Measurements from ENCODE around the gene TMC2.

The TMC2 gene

GRCh38 chr20:2563116-2563515, 26.7 kb downstream of the TMC2 start:
- TF ChIP-seq FOXP2 (optimal IDR thresholded peaks at IDR 0.05; ENCODE audit: borderline replicate concordance, extremely low read depth, extremely low read length, insufficient read depth) (no peak), SIN3A (IDR thresholded peaks at IDR 0.05; ENCODE audit: borderline replicate concordance, insufficient read depth, low read length) (no peak), TAF1 (IDR thresholded peaks at IDR 0.05; ENCODE audit: borderline replicate concordance, insufficient read depth, low read length) (no peak), POLR2AphosphoS5 (IDR thresholded peaks at IDR 0.05; ENCODE audit: low read depth, low read length) (no peak)
- TF ChIP-seq, protein P1, sequence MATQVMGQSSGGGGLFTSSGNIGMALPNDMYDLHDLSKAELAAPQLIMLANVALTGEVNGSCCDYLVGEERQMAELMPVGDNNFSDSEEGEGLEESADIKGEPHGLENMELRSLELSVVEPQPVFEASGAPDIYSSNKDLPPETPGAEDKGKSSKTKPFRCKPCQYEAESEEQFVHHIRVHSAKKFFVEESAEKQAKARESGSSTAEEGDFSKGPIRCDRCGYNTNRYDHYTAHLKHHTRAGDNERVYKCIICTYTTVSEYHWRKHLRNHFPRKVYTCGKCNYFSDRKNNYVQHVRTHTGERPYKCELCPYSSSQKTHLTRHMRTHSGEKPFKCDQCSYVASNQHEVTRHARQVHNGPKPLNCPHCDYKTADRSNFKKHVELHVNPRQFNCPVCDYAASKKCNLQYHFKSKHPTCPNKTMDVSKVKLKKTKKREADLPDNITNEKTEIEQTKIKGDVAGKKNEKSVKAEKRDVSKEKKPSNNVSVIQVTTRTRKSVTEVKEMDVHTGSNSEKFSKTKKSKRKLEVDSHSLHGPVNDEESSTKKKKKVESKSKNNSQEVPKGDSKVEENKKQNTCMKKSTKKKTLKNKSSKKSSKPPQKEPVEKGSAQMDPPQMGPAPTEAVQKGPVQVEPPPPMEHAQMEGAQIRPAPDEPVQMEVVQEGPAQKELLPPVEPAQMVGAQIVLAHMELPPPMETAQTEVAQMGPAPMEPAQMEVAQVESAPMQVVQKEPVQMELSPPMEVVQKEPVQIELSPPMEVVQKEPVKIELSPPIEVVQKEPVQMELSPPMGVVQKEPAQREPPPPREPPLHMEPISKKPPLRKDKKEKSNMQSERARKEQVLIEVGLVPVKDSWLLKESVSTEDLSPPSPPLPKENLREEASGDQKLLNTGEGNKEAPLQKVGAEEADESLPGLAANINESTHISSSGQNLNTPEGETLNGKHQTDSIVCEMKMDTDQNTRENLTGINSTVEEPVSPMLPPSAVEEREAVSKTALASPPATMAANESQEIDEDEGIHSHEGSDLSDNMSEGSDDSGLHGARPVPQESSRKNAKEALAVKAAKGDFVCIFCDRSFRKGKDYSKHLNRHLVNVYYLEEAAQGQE (IDR thresholded peaks at IDR 0.05; ENCODE audit: insufficient read depth in 1 of 2, low read depth in 2 of 2, low read length in 2 of 2) = no peak

DNA sequence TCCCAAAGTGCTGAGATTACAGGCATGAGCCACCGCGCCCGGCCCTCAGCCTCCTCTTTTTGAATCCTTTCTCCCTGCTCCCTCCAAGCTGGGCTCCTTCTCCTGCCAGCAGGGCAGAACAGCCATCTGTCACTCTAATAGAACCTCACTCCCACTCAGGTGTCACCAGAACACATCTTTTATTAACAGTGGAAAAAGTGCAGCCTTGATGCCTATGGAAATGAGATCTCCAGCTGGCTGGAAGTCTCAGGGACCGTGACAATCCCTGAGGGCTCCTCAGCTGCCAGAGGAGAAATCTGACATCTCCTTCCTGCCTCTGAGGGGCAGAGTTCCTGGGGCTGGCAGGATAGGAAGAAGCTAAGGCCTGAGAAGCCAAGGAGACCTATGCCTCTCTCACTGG, 28.0 kb downstream of the TMC2 start:
- TF ChIP-seq FOXP2 (optimal IDR thresholded peaks at IDR 0.05; ENCODE audit: borderline replicate concordance, extremely low read depth, extremely low read length, insufficient read depth) (no peak), POLR2AphosphoS5 (IDR thresholded peaks at IDR 0.05; ENCODE audit: low read depth, low read length) (no peak), TAF1 (IDR thresholded peaks at IDR 0.05; ENCODE audit: borderline replicate concordance, insufficient read depth, low read length) (no peak), SIN3A (IDR thresholded peaks at IDR 0.05; ENCODE audit: borderline replicate concordance, insufficient read depth, low read length) (no peak)
- TF ChIP-seq, protein P1 (IDR thresholded peaks at IDR 0.05; ENCODE audit: insufficient read depth in 1 of 2, low read depth in 2 of 2, low read length in 2 of 2) = no peak

GRCh38 chr20:2575682-2576081, 39.3 kb downstream of the TMC2 start:
- no peak for TF ChIP-seq FOXP2 (optimal IDR thresholded peaks at IDR 0.05; ENCODE audit: borderline replicate concordance, extremely low read depth, extremely low read length, insufficient read depth)
- no peak for TF ChIP-seq POLR2AphosphoS5 (IDR thresholded peaks at IDR 0.05; ENCODE audit: low read depth, low read length)
- TF ChIP-seq, protein P1 (IDR thresholded peaks at IDR 0.05; ENCODE audit: insufficient read depth in 1 of 2, low read depth in 2 of 2, low read length in 2 of 2) = no peak
- no peak for TF ChIP-seq SIN3A (IDR thresholded peaks at IDR 0.05; ENCODE audit: borderline replicate concordance, insufficient read depth, low read length)
- no peak for TF ChIP-seq TAF1 (IDR thresholded peaks at IDR 0.05; ENCODE audit: borderline replicate concordance, insufficient read depth, low read length)

DNA sequence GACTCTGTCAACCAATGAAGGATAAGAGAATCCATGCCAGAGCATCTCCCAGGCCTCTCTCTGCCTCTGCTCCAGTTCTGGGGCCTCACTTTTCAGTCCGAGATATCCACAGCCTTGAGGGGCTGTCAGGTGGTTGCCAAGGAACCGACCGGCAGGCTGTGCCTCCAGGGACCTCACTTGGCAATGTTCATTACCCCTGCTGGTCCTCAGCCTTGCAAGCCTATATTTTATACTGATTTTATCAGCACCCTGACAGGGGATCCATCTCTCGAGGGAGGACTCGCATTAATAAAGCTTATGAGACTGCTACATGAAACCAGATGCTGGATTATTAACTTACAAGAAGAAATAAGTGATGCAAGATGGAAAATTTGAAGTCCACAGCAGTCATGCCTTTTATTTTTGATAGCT, 39.9 kb downstream of the TMC2 start:
- TF ChIP-seq POLR2AphosphoS5 (IDR thresholded peaks at IDR 0.05; ENCODE audit: low read depth, low read length) (no peak), SIN3A (IDR thresholded peaks at IDR 0.05; ENCODE audit: borderline replicate concordance, insufficient read depth, low read length) (no peak), TAF1 (IDR thresholded peaks at IDR 0.05; ENCODE audit: borderline replicate concordance, insufficient read depth, low read length) (no peak), FOXP2 (optimal IDR thresholded peaks at IDR 0.05; ENCODE audit: borderline replicate concordance, extremely low read depth, extremely low read length, insufficient read depth) (no peak)
- TF ChIP-seq, protein P1 (IDR thresholded peaks at IDR 0.05; ENCODE audit: insufficient read depth in 1 of 2, low read depth in 2 of 2, low read length in 2 of 2) = no peak

Measured in PFSK-1 (cell line).